Activated T-helper 17 cell treated with anti-CD3 and anti-CD28 coated beads, Interleukin-2, amount 50 U/mL, for 72 hours (primary cell): ENCODE measurements around the gene OTUD3. TPM values are rescaled to one million over a fixed set of nuclear protein-coding genes. Genes with fewer than 3 reads are reported as not detected.
"Not testable (repeated sequence)": the region's sequence is repeated elsewhere in the genome, so short reads cannot be mapped to it uniquely, and the experiment has no call there.

Experiments used
- ATAC-seq: fragments of 150-1000 bp; cut with Tn5 transposase; replicated peaks from 2 replicates; pipeline ENCODE4 v1.10.0; 2021; ENCODE audit warnings: mild to moderate bottlenecking, moderate library complexity
- H3K27ac Mint-ChIP-seq: one replicate; pipeline ENCODE4 v1.8.0; 2022; ENCODE audit warnings: mixed read lengths
- H3K27me3 Mint-ChIP-seq: one replicate; pipeline ENCODE4 v1.8.0; 2022; ENCODE audit warnings: mixed read lengths
- H3K36me3 Mint-ChIP-seq: one replicate; pipeline ENCODE4 v1.8.0; 2022; ENCODE audit warnings: low read depth, mild to moderate bottlenecking, mixed read lengths
- H3K4me1 Mint-ChIP-seq: one replicate; pipeline ENCODE4 v1.8.0; 2022; ENCODE audit warnings: mixed read lengths
- H3K4me3 Mint-ChIP-seq: one replicate; pipeline ENCODE4 v1.8.0; 2022; ENCODE audit warnings: mild to moderate bottlenecking, mixed read lengths
- H3K9me3 Mint-ChIP-seq: one replicate; pipeline ENCODE4 v1.8.0; 2022; ENCODE audit warnings: mixed read lengths
- total RNA-seq, 2 donors: library from RNA; stranded (reverse); gene quantifications; one replicate each; pipeline ENCODE4 v1.2.3, GENCODE V29; 2022

Gene OTUD3
- total RNA-seq, 2 donors from 2014 or later = 11.5 to 16.6 TPM

- Mint-ChIP-seq H3K9me3 (peaks cover 5% of the 10 kb centered on the region), H3K4me3 (no peak overlapping the region), H3K27ac (no peak overlapping the region), H3K27me3 (peaks cover 34% of the 10 kb centered on the region), H3K36me3 (no peaks in the 10 kb centered on the region), H3K4me1 (no peaks in the 10 kb centered on the region)
- ATAC-seq = no peak
Observed at GRCh38 chr1:19860418-19860817, 21.8 kb upstream of the OTUD3 start.

- H3K4me3 Mint-ChIP-seq = no peak overlapping the region
- no peaks in the 10 kb centered on the region for H3K36me3 Mint-ChIP-seq
- H3K27me3 Mint-ChIP-seq = peaks cover 34% of the 10 kb centered on the region
- peaks cover 5% of the 10 kb centered on the region for H3K9me3 Mint-ChIP-seq
- no peak for ATAC-seq
- H3K27ac Mint-ChIP-seq = no peak overlapping the region
- H3K4me1 Mint-ChIP-seq = no peaks in the 10 kb centered on the region
Observed at GRCh38 chr1:19861034-19861433, 21.2 kb upstream of the OTUD3 start.

GRCh38 chr1:19861842-19862530 lies 20.2 kb upstream of the OTUD3 start:
- no peaks in the 10 kb centered on the region for H3K4me1 Mint-ChIP-seq
- peaks cover 5% of the 10 kb centered on the region for H3K9me3 Mint-ChIP-seq
- H3K4me3 Mint-ChIP-seq = no peak overlapping the region
- no peak for ATAC-seq
- no peak overlapping the region for H3K27ac Mint-ChIP-seq
- peaks cover 40% of the 10 kb centered on the region for H3K27me3 Mint-ChIP-seq
- H3K36me3 Mint-ChIP-seq = no peaks in the 10 kb centered on the region

DNA sequence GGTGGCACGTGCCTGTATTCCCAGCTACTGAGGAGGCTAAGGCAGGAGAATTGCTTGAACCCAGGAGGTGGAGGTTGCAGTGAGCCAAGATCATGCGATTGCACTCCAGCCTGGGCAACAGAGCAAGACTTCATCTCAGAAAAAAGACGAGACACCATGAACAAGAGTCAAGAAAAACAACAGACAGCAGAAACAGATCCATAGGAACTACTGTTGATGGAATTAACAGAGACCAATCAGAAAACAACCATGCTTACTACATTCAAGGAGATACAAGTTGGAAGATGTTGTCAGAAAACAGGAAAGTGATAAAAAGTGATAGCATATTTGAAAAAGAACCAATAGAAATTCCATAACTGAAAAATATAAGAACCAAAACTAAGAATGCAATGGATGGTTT lies 19.3 kb upstream of the OTUD3 start:
- H3K36me3 Mint-ChIP-seq = no peaks in the 10 kb centered on the region
- peaks cover 38% of the 10 kb centered on the region for H3K27me3 Mint-ChIP-seq
- peaks cover 5% of the 10 kb centered on the region for H3K9me3 Mint-ChIP-seq
- ATAC-seq = no peak
- H3K4me3 Mint-ChIP-seq = no peak overlapping the region
- no peak overlapping the region for H3K27ac Mint-ChIP-seq
- H3K4me1 Mint-ChIP-seq = no peaks in the 10 kb centered on the region

GRCh38 chr1:19864570-19865160 lies 17.5 kb upstream of the OTUD3 start:
- no peak for ATAC-seq
- H3K27ac Mint-ChIP-seq = no peak overlapping the region
- no peaks in the 10 kb centered on the region for H3K4me1 Mint-ChIP-seq
- H3K36me3 Mint-ChIP-seq = no peaks in the 10 kb centered on the region
- peaks cover 5% of the 10 kb centered on the region for H3K9me3 Mint-ChIP-seq
- no peak overlapping the region for H3K4me3 Mint-ChIP-seq
- H3K27me3 Mint-ChIP-seq = peaks cover 34% of the 10 kb centered on the region

DNA sequence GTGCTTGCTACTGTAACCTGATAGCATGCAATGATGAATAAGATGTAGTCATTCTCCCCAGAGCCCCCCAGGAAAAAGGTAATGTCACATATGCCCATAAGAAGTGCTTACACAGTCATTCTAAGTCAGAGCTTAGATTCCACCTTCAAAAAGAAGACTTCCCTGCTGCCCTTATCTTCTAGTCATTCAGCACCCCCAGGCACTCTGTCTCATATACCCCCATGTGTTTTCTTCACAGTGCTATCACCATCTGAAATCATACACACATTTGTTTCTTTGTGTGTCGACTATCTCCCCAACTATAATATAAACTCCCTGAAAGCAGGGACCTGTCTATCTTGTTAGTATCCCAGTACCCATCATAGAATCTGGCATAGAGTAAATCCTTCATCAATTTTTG lies 16.2 kb upstream of the OTUD3 start:
- Mint-ChIP-seq H3K36me3 (no peaks in the 10 kb centered on the region), H3K27me3 (peaks cover 31% of the 10 kb centered on the region), H3K4me1 (no peaks in the 10 kb centered on the region), H3K27ac (no peak overlapping the region), H3K4me3 (no peak overlapping the region), H3K9me3 (peaks cover 5% of the 10 kb centered on the region)
- ATAC-seq = no peak

DNA sequence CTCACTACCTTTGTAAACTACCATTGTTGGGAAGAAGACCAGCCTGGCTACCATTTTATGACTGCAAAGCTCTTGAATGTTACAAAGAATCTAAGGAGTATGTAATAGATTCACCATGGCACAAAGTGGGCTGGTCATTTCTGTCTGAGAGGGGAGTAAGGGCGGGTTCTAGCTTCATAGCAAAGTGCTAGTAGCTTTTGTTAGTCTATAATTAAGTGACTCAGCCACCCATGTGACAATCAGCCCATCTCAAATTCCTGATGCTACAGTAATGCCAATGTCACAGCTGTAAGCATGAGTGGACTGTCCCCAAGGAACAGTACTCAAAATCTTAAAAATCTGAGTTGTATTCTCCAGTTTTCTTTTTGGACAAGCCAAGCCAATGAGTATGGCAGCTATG lies 15.4 kb upstream of the OTUD3 start:
- no peaks in the 10 kb centered on the region for H3K4me1 Mint-ChIP-seq
- H3K36me3 Mint-ChIP-seq = no peaks in the 10 kb centered on the region
- peaks cover 5% of the 10 kb centered on the region for H3K9me3 Mint-ChIP-seq
- ATAC-seq = no peak
- H3K27me3 Mint-ChIP-seq = peaks cover 31% of the 10 kb centered on the region
- no peak overlapping the region for H3K4me3 Mint-ChIP-seq
- H3K27ac Mint-ChIP-seq = no peak overlapping the region

GRCh38 chr1:19868575-19868974 lies 13.6 kb upstream of the OTUD3 start:
- not testable (repeated sequence) for H3K4me1 Mint-ChIP-seq, H3K9me3 Mint-ChIP-seq, H3K27ac Mint-ChIP-seq, H3K36me3 Mint-ChIP-seq, H3K4me3 Mint-ChIP-seq, ATAC-seq
- H3K27me3 Mint-ChIP-seq = peaks cover 28% of the 10 kb centered on the region

- H3K27me3 Mint-ChIP-seq = peaks cover 24% of the 10 kb centered on the region
- not testable (repeated sequence) for H3K36me3 Mint-ChIP-seq, H3K9me3 Mint-ChIP-seq, ATAC-seq, H3K4me1 Mint-ChIP-seq, H3K4me3 Mint-ChIP-seq, H3K27ac Mint-ChIP-seq
Observed at GRCh38 chr1:19869453-19869852, 12.7 kb upstream of the OTUD3 start.

DNA sequence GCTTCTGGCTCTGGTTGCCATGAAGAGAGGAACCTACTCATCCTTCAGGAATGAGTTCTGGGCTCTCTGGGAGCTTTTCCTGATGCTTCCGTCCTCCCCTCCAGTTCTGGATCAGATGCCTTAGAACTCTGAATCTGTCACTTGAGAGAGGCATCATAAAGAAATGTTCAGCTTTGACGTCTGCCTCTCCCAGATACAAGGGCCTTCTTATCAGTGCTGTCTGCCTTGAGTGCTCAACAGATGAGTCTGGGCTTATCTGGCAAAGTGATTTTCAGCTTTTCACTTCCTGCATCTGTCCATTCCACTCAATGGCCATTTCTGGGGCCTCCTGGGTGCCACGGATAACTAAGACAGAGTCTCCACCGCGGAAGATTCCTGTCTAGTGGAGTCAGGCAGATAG lies 12.3 kb upstream of the OTUD3 start:
- Mint-ChIP-seq H3K4me1 (no peaks in the 10 kb centered on the region), H3K36me3 (no peaks in the 10 kb centered on the region), H3K27me3 (peaks cover 24% of the 10 kb centered on the region)

GRCh38 chr1:19872190-19872589 lies 10.0 kb upstream of the OTUD3 start:
- Mint-ChIP-seq H3K4me3 (no peak overlapping the region), H3K4me1 (no peaks in the 10 kb centered on the region), H3K36me3 (no peaks in the 10 kb centered on the region), H3K27me3 (peaks cover 29% of the 10 kb centered on the region), H3K9me3 (no peaks in the 10 kb centered on the region), H3K27ac (no peak overlapping the region)
- no peak for ATAC-seq

More for the DNA sequence above, 12.3 kb upstream of the OTUD3 start:
- Mint-ChIP-seq H3K4me3 (no peak overlapping the region), H3K9me3 (no peaks in the 10 kb centered on the region), H3K27ac (no peak overlapping the region)
- no peak for ATAC-seq

DNA sequence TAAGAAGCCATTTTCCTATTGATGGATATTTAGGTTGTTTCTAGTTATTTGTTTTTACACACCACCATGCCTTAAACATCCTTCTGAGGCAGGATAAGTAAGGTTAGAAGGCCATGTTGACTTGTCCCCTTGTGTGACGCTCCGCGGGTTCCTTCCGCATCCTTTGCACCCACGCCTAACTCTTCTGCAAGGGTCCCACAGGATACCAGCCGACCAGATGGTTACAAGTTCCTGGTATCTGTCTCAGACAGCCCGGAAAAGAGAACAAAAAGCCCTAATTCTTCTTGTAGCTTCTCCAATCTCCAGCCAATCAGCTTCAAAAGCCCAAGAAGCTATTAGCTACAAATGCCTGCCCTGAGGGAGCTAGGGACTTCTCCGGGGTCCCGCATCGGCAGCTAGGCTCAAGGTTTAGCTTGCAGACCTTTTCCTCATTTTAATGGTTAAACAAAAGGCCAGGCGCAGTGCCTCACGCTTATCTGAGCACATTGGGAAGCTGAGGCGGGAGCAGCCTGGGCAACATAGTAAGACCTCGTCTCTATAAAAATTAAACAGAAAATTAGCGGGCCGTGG lies 4.9 kb upstream of the OTUD3 start:
- Mint-ChIP-seq H3K4me3 (no peak overlapping the region), H3K9me3 (no peaks in the 10 kb centered on the region), H3K36me3 (no peaks in the 10 kb centered on the region), H3K4me1 (peaks cover 6% of the 10 kb centered on the region), H3K27me3 (peaks cover 27% of the 10 kb centered on the region), H3K27ac (no peak overlapping the region)
- no peak for ATAC-seq

- Mint-ChIP-seq H3K4me1 (peaks cover 8% of the 10 kb centered on the region), H3K9me3 (no peaks in the 10 kb centered on the region), H3K36me3 (no peaks in the 10 kb centered on the region), H3K27ac (no peak overlapping the region), H3K4me3 (no peak overlapping the region), H3K27me3 (peaks cover 26% of the 10 kb centered on the region)
- no peak for ATAC-seq
Observed at GRCh38 chr1:19877821-19878636, 4.2 kb upstream of the OTUD3 start.

DNA sequence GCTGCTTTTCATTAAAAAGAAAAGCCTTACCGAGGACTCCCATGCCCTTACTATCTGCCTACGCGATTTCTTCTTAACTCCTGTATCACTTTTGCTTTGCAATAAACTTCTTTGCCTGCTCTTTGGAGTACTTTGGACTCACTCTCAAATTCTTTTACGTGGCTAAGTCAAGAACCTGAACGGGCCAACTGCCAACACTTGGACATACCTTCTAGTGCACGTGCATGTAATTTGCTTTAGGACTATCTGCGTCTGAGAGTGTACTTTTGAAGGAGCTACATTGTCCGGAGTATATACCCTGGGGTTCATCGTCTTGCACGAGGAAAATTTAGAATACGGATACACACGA lies 3.6 kb upstream of the OTUD3 start:
- Mint-ChIP-seq H3K4me3 (no peak overlapping the region), H3K27ac (no peak overlapping the region), H3K4me1 (peaks cover 14% of the 10 kb centered on the region), H3K27me3 (peaks cover 26% of the 10 kb centered on the region), H3K9me3 (no peaks in the 10 kb centered on the region), H3K36me3 (no peaks in the 10 kb centered on the region)
- no peak for ATAC-seq

DNA sequence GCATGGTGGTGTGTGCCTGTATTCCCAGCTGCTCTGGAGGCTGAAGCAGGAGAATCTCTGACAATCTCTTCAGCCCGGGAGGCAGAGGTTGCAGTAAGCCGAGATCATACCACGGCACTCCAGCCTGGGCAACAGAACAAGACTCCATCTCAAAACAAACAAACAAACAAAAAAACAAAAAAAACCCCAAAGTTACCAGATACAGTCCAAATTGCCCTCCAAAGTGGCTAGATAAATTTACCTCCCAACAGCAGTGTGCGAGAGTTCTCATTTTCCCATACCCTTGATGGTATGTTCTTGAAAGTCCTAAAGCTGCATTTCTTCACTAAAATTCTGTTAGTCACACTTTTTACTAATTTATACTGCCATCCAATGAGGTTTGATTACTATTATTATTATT lies 3.0 kb upstream of the OTUD3 start:
- H3K4me3 Mint-ChIP-seq = no peak overlapping the region
- peaks cover 26% of the 10 kb centered on the region for H3K27me3 Mint-ChIP-seq
- no peak for ATAC-seq
- no peaks in the 10 kb centered on the region for H3K9me3 Mint-ChIP-seq
- H3K4me1 Mint-ChIP-seq = peaks cover 19% of the 10 kb centered on the region
- no peak overlapping the region for H3K27ac Mint-ChIP-seq
- no peaks in the 10 kb centered on the region for H3K36me3 Mint-ChIP-seq
